Esophagus (tissue), 2 donors: ENCODE measurements around the gene GABRG3. TPM values are rescaled to one million over a fixed set of nuclear protein-coding genes. Genes with fewer than 3 reads are reported as not detected.
"Not testable (repeated sequence)": the region's sequence is repeated elsewhere in the genome, so short reads cannot be mapped to it uniquely, and the experiment has no call there.

Experiments used
- H3K27ac ChIP-seq, 2 donors: one replicate each; pipeline ENCODE4 v1.5.1; 2013; ENCODE audit warnings: low read depth in 2 of 2, mild to moderate bottlenecking in 2 of 2, inconsistent platforms in 1 of 2, low read length in 1 of 2, moderate library complexity in 1 of 2
- H3K27me3 ChIP-seq, 2 donors: one replicate each; pipeline ENCODE4 v1.6.1; 2013; ENCODE audit warnings: low read length in 2 of 2, control low read depth in 1 of 2, mild to moderate bottlenecking in 1 of 2; ENCODE audit not compliant: insufficient read depth in 2 of 2, control insufficient read depth in 1 of 2
- H3K36me3 ChIP-seq, 2 donors: one replicate each; pipeline ENCODE4 v1.6.1; 2013; ENCODE audit warnings: low read length in 1 of 2; ENCODE audit not compliant: control insufficient read depth in 2 of 2, insufficient read depth in 2 of 2
- H3K4me1 ChIP-seq, 2 donors: one replicate each; pipeline ENCODE4 v1.6.1; 2013; ENCODE audit warnings: low read length in 1 of 2; ENCODE audit not compliant: control insufficient read depth in 2 of 2, insufficient read depth in 2 of 2
- H3K4me3 ChIP-seq, 2 donors: one replicate each; pipeline ENCODE4 v1.5.1; 2013; ENCODE audit warnings: low read length in 2 of 2, mild to moderate bottlenecking in 2 of 2, low read depth in 1 of 2, moderate library complexity in 1 of 2
- H3K9me3 ChIP-seq, 2 donors: one replicate each; pipeline ENCODE4 v1.6.1; 2013; ENCODE audit warnings: mild to moderate bottlenecking in 2 of 2, low read depth in 1 of 2, low read length in 1 of 2, moderate library complexity in 1 of 2; ENCODE audit not compliant: control insufficient read depth in 2 of 2, insufficient read depth in 1 of 2
- WGBS, 2 donors: extraction: QIAGEN DNeasy Blood & Tissue Kit; methylation state at CpG; one replicate each; pipeline ENCODE4 v1.1.7; 2013; 5-methylcytosine and 5-hydroxymethylcytosine counted together
- polyA plus RNA-seq, 2 donors: library from polyadenylated mRNA; stranded (reverse); fragments of 200-250 nt; gene quantifications; one replicate each; pipeline ENCODE4 v1.2.3, GENCODE V29; 2013
- donor health status: healthy with polysubstance abuse.
- donor health status: Bipolar disorder and iron deficiency.

GABRG3 gene
- polyA plus RNA-seq, 2 donors = not detected

GRCh38 chr15:27361438-27361837 is 390.5 kb downstream of the GABRG3 start:
- H3K4me1 ChIP-seq = no peaks in the 10 kb centered on the region
- 69 to 72% methylated on average over 5 of the region's 5 CpGs for WGBS, 2 donors
- H3K9me3 ChIP-seq = no peaks in the 10 kb centered on the region
- no peak overlapping the region for H3K4me3 ChIP-seq
- H3K36me3 ChIP-seq = no peaks in the 10 kb centered on the region
- H3K27me3 ChIP-seq = no peaks in the 10 kb centered on the region
- H3K27ac ChIP-seq = no peak overlapping the region

GRCh38 chr15:27365456-27365855 is 394.5 kb downstream of the GABRG3 start:
- Histone ChIP-seq H3K4me1 (no peaks in the 10 kb centered on the region), H3K27ac (no peak overlapping the region), H3K9me3 (no peaks in the 10 kb centered on the region), H3K4me3 (no peak overlapping the region), H3K27me3 (no peaks in the 10 kb centered on the region), H3K36me3 (no peaks in the 10 kb centered on the region)
- 67 to 72% methylated on average over 2 of the region's 2 CpGs for WGBS, 2 donors

- not testable (repeated sequence) for H3K27me3 ChIP-seq, H3K4me3 ChIP-seq, H3K27ac ChIP-seq, H3K4me1 ChIP-seq, H3K36me3 ChIP-seq, H3K9me3 ChIP-seq
- 85 to 92% methylated on average over 2 of the region's 2 CpGs for whole genome bisulfite sequencing, 2 donors
Measured at GRCh38 chr15:27377391-27377790, 406.4 kb downstream of the GABRG3 start.

- 47 to 59% methylated on average over 8 of the region's 8 CpGs for WGBS, 2 donors
- Histone ChIP-seq H3K27ac (no peak overlapping the region), H3K27me3 (no peaks in the 10 kb centered on the region), H3K9me3 (no peaks in the 10 kb centered on the region), H3K36me3 (no peaks in the 10 kb centered on the region), H3K4me3 (no peak overlapping the region), H3K4me1 (no peaks in the 10 kb centered on the region)
Measured at GRCh38 chr15:27382361-27383025, 411.5 kb downstream of the GABRG3 start.

- H3K4me3 ChIP-seq = no peak overlapping the region
- H3K27ac ChIP-seq = no peak overlapping the region
- WGBS, 2 donors = 46 to 48% methylated on average over 4 of the region's 4 CpGs
- peaks cover 0 to 3% of the 10 kb centered on the region in 2 donors for H3K9me3 ChIP-seq
- H3K27me3 ChIP-seq = no peaks in the 10 kb centered on the region
- no peaks in the 10 kb centered on the region for H3K36me3 ChIP-seq
- H3K4me1 ChIP-seq = no peaks in the 10 kb centered on the region
Measured at GRCh38 chr15:27383726-27384125, 412.7 kb downstream of the GABRG3 start.

- no peaks in the 10 kb centered on the region for H3K27me3 ChIP-seq
- WGBS, 2 donors = 83 to 86% methylated on average over 3 of the region's 3 CpGs
- no peaks in the 10 kb centered on the region for H3K4me1 ChIP-seq
- H3K36me3 ChIP-seq = no peaks in the 10 kb centered on the region
- peaks cover 0 to 3% of the 10 kb centered on the region in 2 donors for H3K9me3 ChIP-seq
- H3K27ac ChIP-seq = no peak overlapping the region
- no peak overlapping the region for H3K4me3 ChIP-seq
Measured at GRCh38 chr15:27392163-27392562, 421.2 kb downstream of the GABRG3 start.

GRCh38 chr15:27396521-27396920 is 425.5 kb downstream of the GABRG3 start:
- H3K9me3 ChIP-seq = no peaks in the 10 kb centered on the region
- no peaks in the 10 kb centered on the region for H3K4me1 ChIP-seq
- H3K4me3 ChIP-seq = no peak overlapping the region
- H3K27me3 ChIP-seq = no peaks in the 10 kb centered on the region
- no peaks in the 10 kb centered on the region for H3K36me3 ChIP-seq
- 43 to 64% methylated on average over 2 of the region's 2 CpGs for WGBS, 2 donors
- H3K27ac ChIP-seq = no peak overlapping the region

- no peaks in the 10 kb centered on the region for H3K9me3 ChIP-seq
- H3K4me1 ChIP-seq = no peaks in the 10 kb centered on the region
- H3K27me3 ChIP-seq = no peaks in the 10 kb centered on the region
- H3K4me3 ChIP-seq = no peak overlapping the region
- 83 to 85% methylated on average over 6 of the region's 6 CpGs for WGBS, 2 donors
- no peaks in the 10 kb centered on the region for H3K36me3 ChIP-seq
- no peak overlapping the region for H3K27ac ChIP-seq
Measured at GRCh38 chr15:27396996-27397395, 426.0 kb downstream of the GABRG3 start.

GRCh38 chr15:27398631-27399161 is 427.7 kb downstream of the GABRG3 start:
- 59 to 61% methylated on average over 8 of the region's 8 CpGs for WGBS, 2 donors
- Histone ChIP-seq H3K36me3 (no peaks in the 10 kb centered on the region), H3K4me1 (no peaks in the 10 kb centered on the region), H3K9me3 (no peaks in the 10 kb centered on the region), H3K27me3 (no peaks in the 10 kb centered on the region), H3K27ac (no peak overlapping the region), H3K4me3 (no peak overlapping the region)

- no peak overlapping the region for H3K4me3 ChIP-seq
- no peaks in the 10 kb centered on the region for H3K36me3 ChIP-seq
- H3K27me3 ChIP-seq = no peaks in the 10 kb centered on the region
- WGBS, 2 donors = 69 to 76% methylated on average over 6 of the region's 6 CpGs
- H3K27ac ChIP-seq = no peak overlapping the region
- no peaks in the 10 kb centered on the region for H3K4me1 ChIP-seq
- no peaks in the 10 kb centered on the region for H3K9me3 ChIP-seq
Measured at GRCh38 chr15:27399241-27399640, 428.3 kb downstream of the GABRG3 start.
